Thyroid gland (tissue), 4 donors: ENCODE results near the gene CSH1. TPM values are rescaled to one million over a fixed set of nuclear protein-coding genes. Genes with fewer than 3 reads are reported as not detected.

Experiments used
- DNase-seq, 2 donors: peaks; one replicate each; pipeline ENCODE4 v3.0.0-alpha.2; 2019
- H3K27ac ChIP-seq, 3 donors: fragments of 200-600 bp; sonication (generic); 1 replicate in 2 of 3; 2 replicates in 1 of 3; pipeline ENCODE4 v1.5.1; 2016 to 2019; ENCODE audit warnings: mild to moderate bottlenecking in 1 of 3, moderate library complexity in 1 of 3
- H3K27me3 ChIP-seq: fragments of 200-600 bp; sonication (generic); one replicate; pipeline ENCODE4 v1.5.1; 2019
- H3K36me3 ChIP-seq, 2 donors: fragments of 200-600 bp; sonication (generic); one replicate each; pipeline ENCODE4 v1.5.1; 2016 to 2019
- H3K4me1 ChIP-seq, 2 donors: fragments of 200-600 bp; sonication (generic); one replicate each; pipeline ENCODE4 v1.5.1; 2017 to 2019
- H3K4me3 ChIP-seq, 3 donors: fragments of 200-600 bp; sonication (generic); replicated peaks in 1 of 3; 1 replicate in 2 of 3; 2 replicates in 1 of 3; pipeline ENCODE4 v1.5.1; 2016; ENCODE audit warnings: mild to moderate bottlenecking in 1 of 3
- H3K9me3 ChIP-seq: fragments of 200-600 bp; sonication (generic); one replicate; pipeline ENCODE4 v1.5.1; 2017
- CTCF ChIP-seq, 6 experiments: fragments of 200-600 bp in 3 of 6; fragments of 450-650 bp in 3 of 6; sonication (generic) in 3 of 6; IDR thresholded peaks; one replicate each; pipeline ENCODE4 v1.5.1; 2016 to 2019; ENCODE audit warnings: antibody characterized with exemption in 6 of 6, mild to moderate bottlenecking in 2 of 6, inconsistent platforms in 1 of 6, moderate library complexity in 1 of 6
- POLR2A ChIP-seq, 2 donors: fragments of 450-650 bp; IDR thresholded peaks; one replicate each; pipeline ENCODE4 v1.6.1; 2017; ENCODE audit warnings: antibody characterized with exemption in 2 of 2, mild to moderate bottlenecking in 2 of 2, moderate library complexity in 1 of 2
- WGBS, 2 donors: methylation state at CpG; one replicate each; pipeline ENCODE4 v1.1.5; 2017; 5-methylcytosine and 5-hydroxymethylcytosine counted together
- intact Hi-C: fragments of 100-400 bp; cut with DNase I; formaldehyde crosslinking; loops from one replicate; pipeline ENCODE4 v1.15.1; 2023
- total RNA-seq, 4 donors: library from RNA; depleted of rRNA; stranded (reverse); fragments of >200 nt; gene quantifications; one replicate each; pipeline ENCODE4 v1.2.3, GENCODE V29; 2016

CSH1 gene
- total RNA-seq, 4 donors from 2014 or later: not detected

GRCh38 chr17:63931981-63932561, 35.7 kb upstream of the CSH1 start, which contains the start of gene CD79B:
Gene CD79B (minus strand): TSS chr17:63932331. CDS start chr17:63932261, 70 bp downstream.
- H3K4me3 ChIP-seq: no peak within 1 kb of the TSS
- intact Hi-C loops: no loop called here
- DNase-seq: no peak

GRCh38 chr17:63930951-63931575, 34.7 kb upstream of the CSH1 start:
- no peak for TF ChIP-seq CTCF (IDR thresholded peaks at IDR 0.05)
- TF ChIP-seq POLR2A (IDR thresholded peaks at IDR 0.05): no peak
- WGBS, 2 donors: 69 to 72% methylated on average over 10 to 14 of the region's 16 CpGs
- Histone ChIP-seq H3K9me3 (no peaks in the 10 kb centered on the region), H3K36me3 (no peaks in the 10 kb centered on the region), H3K27me3 (no peaks in the 10 kb centered on the region), H3K4me1 (peaks cover 0 to 10% of the 10 kb centered on the region in 2 donors), H3K4me3 (no peak overlapping the region), H3K27ac (peak overlapping the region in 1 of 3 donors; percentile 41)
- intact Hi-C loops: no loop called here
- DNase-seq: peak; percentile 28 to 39

More at GRCh38 chr17:63931981-63932561, 35.7 kb upstream of the CSH1 start, which contains the start of gene CD79B:
- no peaks in the 10 kb centered on the region for H3K27me3 ChIP-seq
- no peak for TF ChIP-seq CTCF (IDR thresholded peaks at IDR 0.05)
- no peak for TF ChIP-seq POLR2A (IDR thresholded peaks at IDR 0.05)
- H3K27ac ChIP-seq: no peak within 1 kb of the TSS
- WGBS, 2 donors: 70 to 77% methylated on average over 12 to 18 of the region's 19 CpGs
- H3K9me3 ChIP-seq: no peaks in the 10 kb centered on the region
- H3K4me1 ChIP-seq: peaks cover 0 to 10% of the 10 kb centered on the region in 2 donors
- H3K36me3 ChIP-seq: no peaks in the 10 kb centered on the region

- Histone ChIP-seq H3K4me1 (peaks cover 0 to 10% of the 10 kb centered on the region in 2 donors), H3K9me3 (no peaks in the 10 kb centered on the region), H3K4me3 (no peak overlapping the region), H3K27ac (peak overlapping the region in 1 of 3 donors; percentile 41), H3K27me3 (no peaks in the 10 kb centered on the region), H3K36me3 (no peaks in the 10 kb centered on the region)
- TF ChIP-seq POLR2A (IDR thresholded peaks at IDR 0.05) (no peak), CTCF (IDR thresholded peaks at IDR 0.05) (no peak)
- intact Hi-C loops: no loop called here
- no peak for DNase-seq
- WGBS, 2 donors: 81 to 88% methylated on average over 10 to 24 of the region's 24 CpGs
These were observed 33.7 kb upstream of the CSH1 start for GRCh38 chr17:63929860-63930766.

- Histone ChIP-seq H3K4me3 (no peak overlapping the region), H3K36me3 (no peaks in the 10 kb centered on the region), H3K9me3 (no peaks in the 10 kb centered on the region), H3K4me1 (peaks cover 0 to 10% of the 10 kb centered on the region in 2 donors), H3K27ac (no peak overlapping the region), H3K27me3 (no peaks in the 10 kb centered on the region)
- 89 to 95% methylated on average over 7 to 10 of the region's 10 CpGs for WGBS, 2 donors
- TF ChIP-seq POLR2A (IDR thresholded peaks at IDR 0.05) (no peak), CTCF (IDR thresholded peaks at IDR 0.05) (no peak)
- DNase-seq: no peak
- intact Hi-C loops: no loop called here
These were observed 32.8 kb upstream of the CSH1 start for GRCh38 chr17:63928966-63929695.
